Esophagus squamous epithelium (tissue), 5 donors: ENCODE results near the gene ZFC3H1. TPM values are rescaled to one million over a fixed set of nuclear protein-coding genes. Genes with fewer than 3 reads are reported as not detected.
"Not testable (repeated sequence)": the region's sequence is repeated elsewhere in the genome, so short reads cannot be mapped to it uniquely, and the experiment has no call there.

Experiments
- DNase-seq: peaks from one replicate; lab custom pipeline; 2025; lab: John Stamatoyannopoulos, UW
- H3K27ac ChIP-seq, 4 donors: fragments of 200-600 bp; sonication (generic); one replicate each; pipeline ENCODE4 v1.5.1; 2016 to 2019; ENCODE audit warnings: mild to moderate bottlenecking in 1 of 4
- H3K27me3 ChIP-seq, 4 donors: fragments of 200-600 bp; sonication (generic); 1 replicate in 3 of 4; 2 replicates in 1 of 4; pipeline versions ENCODE4 v1.5.1 to v1.6.0; 2017 to 2021; ENCODE audit warnings: antibody characterized with exemption in 1 of 4
- H3K36me3 ChIP-seq, 3 donors: fragments of 200-600 bp; sonication (generic); one replicate each; pipeline ENCODE4 v1.5.1; 2016 to 2019
- H3K4me1 ChIP-seq, 3 donors: fragments of 200-600 bp; sonication (generic); one replicate each; pipeline ENCODE4 v1.5.1; 2017 to 2019
- H3K4me3 ChIP-seq, 4 donors: fragments of 200-600 bp; sonication (generic); 1 replicate in 3 of 4; 2 replicates in 1 of 4; pipeline ENCODE4 v1.5.1; 2016 to 2019; ENCODE audit warnings: mild to moderate bottlenecking in 2 of 4, moderate library complexity in 1 of 4
- H3K9me3 ChIP-seq, 3 donors: fragments of 200-600 bp; sonication (generic); one replicate each; pipeline ENCODE4 v1.5.1; 2016 to 2019
- CTCF ChIP-seq, 6 experiments: fragments of 450-650 bp in 4 of 6; fragments of 200-600 bp in 2 of 6; sonication (generic) in 2 of 6; IDR thresholded peaks; one replicate each; pipeline ENCODE4 v1.5.1; 2016 to 2019; ENCODE audit warnings: antibody characterized with exemption in 6 of 6, mild to moderate bottlenecking in 4 of 6, moderate library complexity in 4 of 6
- POLR2A ChIP-seq, 4 donors: fragments of 450-650 bp; IDR thresholded peaks; one replicate each; pipeline ENCODE4 v1.6.1; 2017; ENCODE audit warnings: antibody characterized with exemption in 4 of 4, mild to moderate bottlenecking in 4 of 4, moderate library complexity in 3 of 4
- WGBS, 2 donors: methylation state at CpG; one replicate each; pipeline ENCODE4 v1.1.5; 2018; 5-methylcytosine and 5-hydroxymethylcytosine counted together
- intact Hi-C: fragments of 100-400 bp; cut with DNase I; formaldehyde crosslinking; loops from one replicate; pipeline ENCODE4 v1.15.0; 2022
- total RNA-seq, 4 donors: library from RNA; depleted of rRNA; stranded (reverse); fragments of >200 nt; gene quantifications; one replicate each; pipeline ENCODE4 v1.1.0, GENCODE V29; 2016
- donor health status: DM: yes; HTN: yes; CAD: no.

ZFC3H1 gene
- total RNA-seq, 4 donors from 2014 or later: 17.7 to 60.8 (median 52.2) TPM

- Histone ChIP-seq H3K4me3 (no peak overlapping the region), H3K36me3 (no peaks in the 10 kb centered on the region), H3K27me3 (no peaks in the 10 kb centered on the region), H3K4me1 (peaks cover 0 to 17% (median 0%) of the 10 kb centered on the region in 3 donors), H3K27ac (no peak overlapping the region), H3K9me3 (no peaks in the 10 kb centered on the region)
- 82 to 95% methylated on average over 2 of the region's 2 CpGs for WGBS, 2 donors
- TF ChIP-seq POLR2A (IDR thresholded peaks at IDR 0.05) (no peak), CTCF (IDR thresholded peaks at IDR 0.05) (no peak)
- no peak for DNase-seq
- intact Hi-C loops: no loop called here
These were observed 80.7 kb downstream of the ZFC3H1 start for GRCh38 chr12:71582925-71583324.

DNA sequence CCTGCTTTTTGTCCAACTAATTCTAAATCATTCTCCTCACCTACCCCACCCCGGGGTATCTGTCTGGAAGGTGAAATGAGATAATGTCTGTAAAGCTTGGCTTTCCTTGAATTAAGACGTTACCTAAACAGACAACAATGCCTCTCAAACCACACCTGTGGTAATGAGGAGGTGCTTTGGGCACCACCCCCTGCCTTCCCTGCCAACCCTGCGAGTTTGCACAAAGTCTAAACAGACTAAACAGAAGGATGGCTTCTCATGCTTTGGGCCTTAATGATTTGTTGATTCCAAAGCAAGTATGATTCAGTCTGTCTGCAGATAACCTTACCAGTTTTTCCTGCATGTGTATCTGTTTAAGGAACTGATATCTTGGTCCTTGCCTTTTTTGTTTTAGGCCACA, 82.4 kb downstream of the ZFC3H1 start:
- H3K9me3 ChIP-seq: no peaks in the 10 kb centered on the region
- DNase-seq: no peak
- no peak overlapping the region for H3K27ac ChIP-seq
- no peak overlapping the region for H3K4me3 ChIP-seq
- no peaks in the 10 kb centered on the region for H3K27me3 ChIP-seq
- no peaks in the 10 kb centered on the region for H3K36me3 ChIP-seq
- H3K4me1 ChIP-seq: peaks cover 0 to 19% (median 0%) of the 10 kb centered on the region in 3 donors
- intact Hi-C loops: no loop called here
- TF ChIP-seq CTCF (IDR thresholded peaks at IDR 0.05): no peak
- no peak for TF ChIP-seq POLR2A (IDR thresholded peaks at IDR 0.05)
- WGBS, 2 donors: 30 to 45% methylated on average over 3 of the region's 3 CpGs

DNA sequence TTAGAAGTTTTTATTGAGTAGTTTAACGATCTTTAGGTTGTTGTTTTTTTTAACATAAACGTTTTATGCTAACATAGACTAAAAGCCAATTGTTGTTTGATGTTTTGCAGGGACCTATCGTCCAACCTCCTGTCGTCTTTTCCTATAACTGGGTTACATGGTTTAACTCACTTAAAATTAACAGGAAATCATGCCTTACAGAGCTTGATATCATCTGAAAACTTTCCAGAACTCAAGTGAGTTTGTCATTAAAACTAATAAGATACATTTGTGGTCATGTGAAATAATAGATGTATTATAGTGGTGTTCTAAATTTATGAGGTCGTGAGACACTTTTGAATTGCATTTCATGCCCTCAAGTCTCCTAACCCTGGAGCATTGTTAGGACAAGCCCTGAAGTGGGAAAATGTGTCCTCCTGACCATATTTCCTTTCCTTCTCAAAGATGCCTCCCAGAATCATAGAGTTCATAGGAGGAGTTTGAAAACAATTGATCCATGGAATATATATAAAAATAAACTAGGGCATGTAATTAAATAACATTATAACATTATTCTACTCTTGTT, 84.9 kb downstream of the ZFC3H1 start:
- no peaks in the 10 kb centered on the region for H3K36me3 ChIP-seq
- H3K27me3 ChIP-seq: no peaks in the 10 kb centered on the region
- no peak overlapping the region for H3K27ac ChIP-seq
- peaks cover 0 to 23% (median 0%) of the 10 kb centered on the region in 3 donors for H3K4me1 ChIP-seq
- no peak overlapping the region for H3K4me3 ChIP-seq
- H3K9me3 ChIP-seq: no peaks in the 10 kb centered on the region
- 68 to 74% methylated on average over 5 of the region's 5 CpGs for WGBS, 2 donors
- TF ChIP-seq CTCF (IDR thresholded peaks at IDR 0.05) (no peak), POLR2A (IDR thresholded peaks at IDR 0.05) (no peak)
- intact Hi-C loops: no loop called here
- DNase-seq: no peak

- Histone ChIP-seq H3K4me1 (peaks cover 0 to 14% (median 0%) of the 10 kb centered on the region in 3 donors), H3K27me3 (peaks cover 0 to 10% (median 0%) of the 10 kb centered on the region in 4 donors), H3K36me3 (no peaks in the 10 kb centered on the region), H3K4me3 (no peak overlapping the region), H3K9me3 (no peaks in the 10 kb centered on the region), H3K27ac (no peak overlapping the region)
- WGBS, 2 donors: 41 to 46% methylated on average over 3 of the region's 3 CpGs
- no peak for DNase-seq
- intact Hi-C loops: no loop called here
- TF ChIP-seq POLR2A (IDR thresholded peaks at IDR 0.05) (no peak), CTCF (IDR thresholded peaks at IDR 0.05) (no peak)
These were observed 87.2 kb downstream of the ZFC3H1 start for GRCh38 chr12:71576496-71576895.

DNA sequence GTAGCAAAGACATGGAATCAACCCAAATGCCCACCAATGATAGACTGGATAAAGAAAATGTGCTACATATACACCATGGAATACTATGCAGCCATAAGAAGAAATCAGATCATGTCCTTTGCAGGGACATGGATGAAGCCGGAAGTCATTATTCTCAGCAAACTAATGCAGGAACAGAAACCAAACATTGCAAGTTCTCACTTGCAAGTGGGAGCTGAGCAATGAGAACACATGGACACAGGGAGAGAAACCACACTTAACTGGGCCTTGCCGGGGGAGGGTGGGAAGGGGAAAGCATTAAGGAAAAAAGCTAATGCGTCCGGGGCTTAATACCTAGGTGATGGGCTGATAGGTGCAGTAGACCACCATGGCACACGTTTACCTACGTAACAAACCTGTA, 93.8 kb downstream of the ZFC3H1 start:
- H3K4me3 ChIP-seq, H3K36me3 ChIP-seq, H3K27ac ChIP-seq, H3K4me1 ChIP-seq, DNase-seq, intact Hi-C loops, H3K9me3 ChIP-seq: not testable (repeated sequence)
- 77 to 82% methylated on average over 6 of the region's 6 CpGs for WGBS, 2 donors
- peaks cover 0 to 22% (median 0%) of the 10 kb centered on the region in 4 donors for H3K27me3 ChIP-seq

- Histone ChIP-seq H3K9me3 (no peaks in the 10 kb centered on the region), H3K27ac (no peak overlapping the region), H3K4me1 (no peaks in the 10 kb centered on the region), H3K4me3 (no peak overlapping the region), H3K27me3 (peaks cover 0 to 21% (median 0%) of the 10 kb centered on the region in 4 donors), H3K36me3 (no peaks in the 10 kb centered on the region)
- WGBS, 2 donors: 64 to 65% methylated on average over 3 of the region's 3 CpGs
- TF ChIP-seq CTCF (IDR thresholded peaks at IDR 0.05): no peak
- TF ChIP-seq POLR2A (IDR thresholded peaks at IDR 0.05): no peak
- intact Hi-C loops: no loop called here
- no peak for DNase-seq
These were observed 96.1 kb downstream of the ZFC3H1 start for GRCh38 chr12:71567537-71567936.
